GM12892 (cell line): ENCODE data around the gene LBHD1.

ENCODE experiments used
- POLR2A ChIP-seq: IDR thresholded peaks from 2 replicates; pipeline ENCODE4 v1.6.1; 2011; ENCODE audit warnings: low read depth, low read length, control low read depth
- POLR2AphosphoS5 ChIP-seq: IDR thresholded peaks from 2 replicates; pipeline ENCODE4 v1.6.1; 2011; ENCODE audit warnings: low read depth, low read length, control low read depth
- TAF1 ChIP-seq: IDR thresholded peaks from 2 replicates; pipeline ENCODE4 v1.6.1; 2011; ENCODE audit warnings: low read depth, mild to moderate bottlenecking, control low read depth, low read length, borderline replicate concordance

- TF ChIP-seq POLR2A (no peak), TAF1 (no peak), POLR2AphosphoS5 (no peak)
Observed at GRCh38 chr11:62615521-62615920, 56.5 kb downstream of the LBHD1 start.
